HG03520 (cell line): Measurements from ENCODE around the gene TRIM29.
"Not testable (repeated sequence)": the region's sequence is repeated elsewhere in the genome, so short reads cannot be mapped to it uniquely, and the experiment has no call there.

Experiments
- ATAC-seq: cut with Tn5 transposase; IDR thresholded peaks from one replicate; pipeline ENCODE4 v1.9.1; 2021; ENCODE audit warnings: mild to moderate bottlenecking, moderate library complexity; ENCODE audit not compliant: unreplicated experiment

Gene TRIM29

GRCh38 chr11:120172054-120172911 lies 34.4 kb upstream of the TRIM29 start:
- no peak for ATAC-seq

GRCh38 chr11:120170741-120171261 lies 32.9 kb upstream of the TRIM29 start:
- no peak for ATAC-seq

- ATAC-seq: no peak
Measured at GRCh38 chr11:120169981-120170698, 32.2 kb upstream of the TRIM29 start.

- ATAC-seq: no peak
Measured at GRCh38 chr11:120168960-120169681, 31.2 kb upstream of the TRIM29 start.

- ATAC-seq: no peak
Measured at GRCh38 chr11:120168108-120168959, 30.4 kb upstream of the TRIM29 start.

GRCh38 chr11:120167659-120168058 lies 29.7 kb upstream of the TRIM29 start:
- no peak for ATAC-seq

GRCh38 chr11:120160436-120160835 lies 22.5 kb upstream of the TRIM29 start:
- ATAC-seq: no peak

- ATAC-seq: no peak
Measured at GRCh38 chr11:120153221-120153620, 15.3 kb upstream of the TRIM29 start.

- no peak for ATAC-seq
Measured at GRCh38 chr11:120151536-120151935, 13.6 kb upstream of the TRIM29 start.

- ATAC-seq: no peak
Measured at GRCh38 chr11:120149246-120149645, 11.3 kb upstream of the TRIM29 start.

- ATAC-seq: no peak
Measured at GRCh38 chr11:120147950-120148270, 10.0 kb upstream of the TRIM29 start.

GRCh38 chr11:120147094-120147949 lies 9.4 kb upstream of the TRIM29 start:
- ATAC-seq: no peak

GRCh38 chr11:120146413-120147093 lies 8.6 kb upstream of the TRIM29 start:
- no peak for ATAC-seq

- ATAC-seq: no peak
Measured at GRCh38 chr11:120144501-120144900, 6.6 kb upstream of the TRIM29 start.

- not testable (repeated sequence) for ATAC-seq
Measured at GRCh38 chr11:120143472-120143871, 5.6 kb upstream of the TRIM29 start.

GRCh38 chr11:120142441-120143100 lies 4.7 kb upstream of the TRIM29 start:
- ATAC-seq: no peak

- ATAC-seq: no peak
Measured at GRCh38 chr11:120141768-120142423, 4.0 kb upstream of the TRIM29 start.
